Measurements from ENCODE around the gene GAGE10.

Gene GAGE10

GRCh38 chrX:49276207-49276606, 27.2 kb upstream of the GAGE10 start:
- DNase-seq, result no peak
- H3K27me3 ChIP-seq (replicated peaks in 2 of 5; ENCODE audit: control insufficient read depth in 4 of 5, insufficient read depth in 5 of 5, low read length in 4 of 5), result no peaks in the 10 kb centered on the region
- no peak overlapping the region for H3K27ac ChIP-seq (ENCODE audit: insufficient read depth in 1 of 2, low read depth in 1 of 2, low read length in 2 of 2, poor library complexity in 1 of 2, severe bottlenecking in 2 of 2)
- 71% methylated on average over 1 of the region's 1 CpG for WGBS (ENCODE audit: insufficient coverage)
- H3K9me3 ChIP-seq (ENCODE audit: control extremely low read depth in 1 of 5, control insufficient read depth in 4 of 5, insufficient read depth in 2 of 5, low read depth in 1 of 5, low read length in 4 of 5), result no peaks in the 10 kb centered on the region
- H3K36me3 ChIP-seq (ENCODE audit: control insufficient read depth in 4 of 4, insufficient read depth in 4 of 4, low read length in 3 of 4), result peaks cover 0 to 8% (median 2%) of the 10 kb centered on the region in 4 experiments
- POLR2A ChIA-PET, result no interaction called here
- H3K4me1 ChIP-seq (ENCODE audit: control extremely low read depth in 1 of 4, control insufficient read depth in 4 of 4, insufficient read depth in 4 of 4, low read length in 3 of 4), result peaks cover 0 to 26% (median 13%) of the 10 kb centered on the region in 4 experiments
- H3K4me3 ChIP-seq (ENCODE audit: control insufficient read depth in 1 of 7, extremely low read depth in 1 of 7, insufficient read depth in 4 of 7, low read depth in 2 of 7, low read length in 6 of 7), result no peak overlapping the region
- CTCF ChIA-PET, result no interaction called here

GRCh38 chrX:49276671-49277534, 26.5 kb upstream of the GAGE10 start:
- Histone ChIP-seq H3K4me3 (ENCODE audit: control insufficient read depth in 1 of 7, extremely low read depth in 1 of 7, insufficient read depth in 4 of 7, low read depth in 2 of 7, low read length in 6 of 7) (no peak overlapping the region), H3K27ac (ENCODE audit: insufficient read depth in 1 of 2, low read depth in 1 of 2, low read length in 2 of 2, poor library complexity in 1 of 2, severe bottlenecking in 2 of 2) (no peak overlapping the region), H3K9me3 (ENCODE audit: control extremely low read depth in 1 of 5, control insufficient read depth in 4 of 5, insufficient read depth in 2 of 5, low read depth in 1 of 5, low read length in 4 of 5) (no peaks in the 10 kb centered on the region), H3K4me1 (ENCODE audit: control extremely low read depth in 1 of 4, control insufficient read depth in 4 of 4, insufficient read depth in 4 of 4, low read length in 3 of 4) (peaks cover 0 to 19% (median 11%) of the 10 kb centered on the region in 4 experiments), H3K27me3 (replicated peaks in 2 of 5; ENCODE audit: control insufficient read depth in 4 of 5, insufficient read depth in 5 of 5, low read length in 4 of 5) (no peaks in the 10 kb centered on the region), H3K36me3 (ENCODE audit: control insufficient read depth in 4 of 4, insufficient read depth in 4 of 4, low read length in 3 of 4) (peaks cover 0 to 3% (median 1%) of the 10 kb centered on the region in 4 experiments)
- ChIA-PET CTCF (no interaction called here), POLR2A (no interaction called here)
- 78% methylated on average over 17 of the region's 19 CpGs for WGBS (ENCODE audit: insufficient coverage)
- DNase-seq, result no peak

- peaks cover 0 to 13% (median 6%) of the 10 kb centered on the region in 4 experiments for H3K4me1 ChIP-seq (ENCODE audit: control extremely low read depth in 1 of 4, control insufficient read depth in 4 of 4, insufficient read depth in 4 of 4, low read length in 3 of 4)
- ChIA-PET CTCF (no interaction called here), POLR2A (no interaction called here)
- H3K27ac ChIP-seq (ENCODE audit: insufficient read depth in 1 of 2, low read depth in 1 of 2, low read length in 2 of 2, poor library complexity in 1 of 2, severe bottlenecking in 2 of 2), result no peak overlapping the region
- no peaks in the 10 kb centered on the region for H3K9me3 ChIP-seq (ENCODE audit: control extremely low read depth in 1 of 5, control insufficient read depth in 4 of 5, insufficient read depth in 2 of 5, low read depth in 1 of 5, low read length in 4 of 5)
- H3K27me3 ChIP-seq (replicated peaks in 2 of 5; ENCODE audit: control insufficient read depth in 4 of 5, insufficient read depth in 5 of 5, low read length in 4 of 5), result no peaks in the 10 kb centered on the region
- no peak for DNase-seq
- WGBS (ENCODE audit: insufficient coverage), result 86% methylated on average over 2 of the region's 3 CpGs
- peaks cover 0 to 2% (median under 1%) of the 10 kb centered on the region in 4 experiments for H3K36me3 ChIP-seq (ENCODE audit: control insufficient read depth in 4 of 4, insufficient read depth in 4 of 4, low read length in 3 of 4)
- H3K4me3 ChIP-seq (ENCODE audit: control insufficient read depth in 1 of 7, extremely low read depth in 1 of 7, insufficient read depth in 4 of 7, low read depth in 2 of 7, low read length in 6 of 7), result no peak overlapping the region
Measured at GRCh38 chrX:49277535-49277830, 26.0 kb upstream of the GAGE10 start.

DNA sequence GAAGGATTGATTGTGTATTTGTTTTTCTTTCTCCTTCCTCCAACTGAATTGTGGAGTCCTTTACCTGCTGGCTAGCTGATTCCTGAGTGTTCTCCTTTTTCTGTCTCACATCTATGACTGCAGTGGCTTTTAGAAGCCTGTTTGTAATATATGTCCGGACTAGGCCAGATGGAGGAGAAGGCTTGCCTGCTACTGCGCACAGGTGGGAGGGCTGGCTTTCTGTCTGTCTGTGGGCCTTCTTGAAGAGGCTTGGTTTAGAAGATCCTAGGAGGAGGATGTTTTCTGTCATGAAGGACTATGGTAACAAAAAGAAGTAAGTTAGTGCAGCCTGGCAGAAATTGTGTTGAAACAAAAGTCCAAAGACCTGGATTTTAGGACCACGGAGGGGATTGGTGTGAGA, 25.4 kb upstream of the GAGE10 start:
- Histone ChIP-seq H3K4me3 (ENCODE audit: control insufficient read depth in 1 of 7, extremely low read depth in 1 of 7, insufficient read depth in 4 of 7, low read depth in 2 of 7, low read length in 6 of 7) (no peak overlapping the region), H3K9me3 (ENCODE audit: control extremely low read depth in 1 of 5, control insufficient read depth in 4 of 5, insufficient read depth in 2 of 5, low read depth in 1 of 5, low read length in 4 of 5) (no peaks in the 10 kb centered on the region), H3K36me3 (ENCODE audit: control insufficient read depth in 4 of 4, insufficient read depth in 4 of 4, low read length in 3 of 4) (peaks cover 0 to 2% (median 0%) of the 10 kb centered on the region in 4 experiments), H3K27me3 (replicated peaks in 2 of 5; ENCODE audit: control insufficient read depth in 4 of 5, insufficient read depth in 5 of 5, low read length in 4 of 5) (no peaks in the 10 kb centered on the region), H3K27ac (ENCODE audit: insufficient read depth in 1 of 2, low read depth in 1 of 2, low read length in 2 of 2, poor library complexity in 1 of 2, severe bottlenecking in 2 of 2) (no peak overlapping the region), H3K4me1 (ENCODE audit: control extremely low read depth in 1 of 4, control insufficient read depth in 4 of 4, insufficient read depth in 4 of 4, low read length in 3 of 4) (peaks cover 0 to 8% (median 4%) of the 10 kb centered on the region in 4 experiments)
- DNase-seq, result no peak
- ChIA-PET CTCF (no interaction called here), POLR2A (no interaction called here)
- 94% methylated on average over 2 of the region's 3 CpGs for WGBS (ENCODE audit: insufficient coverage)

- Histone ChIP-seq H3K4me1 (ENCODE audit: control extremely low read depth in 1 of 4, control insufficient read depth in 4 of 4, insufficient read depth in 4 of 4, low read length in 3 of 4) (peaks cover 0 to 2% (median 0%) of the 10 kb centered on the region in 4 experiments), H3K9me3 (ENCODE audit: control extremely low read depth in 1 of 5, control insufficient read depth in 4 of 5, insufficient read depth in 2 of 5, low read depth in 1 of 5, low read length in 4 of 5) (no peaks in the 10 kb centered on the region), H3K36me3 (ENCODE audit: control insufficient read depth in 4 of 4, insufficient read depth in 4 of 4, low read length in 3 of 4) (peaks cover 0 to 3% (median under 1%) of the 10 kb centered on the region in 4 experiments), H3K4me3 (ENCODE audit: control insufficient read depth in 1 of 7, extremely low read depth in 1 of 7, insufficient read depth in 4 of 7, low read depth in 2 of 7, low read length in 6 of 7) (no peak overlapping the region), H3K27me3 (replicated peaks in 2 of 5; ENCODE audit: control insufficient read depth in 4 of 5, insufficient read depth in 5 of 5, low read length in 4 of 5) (peaks cover 0 to 6% (median 0%) of the 10 kb centered on the region in 5 experiments), H3K27ac (ENCODE audit: insufficient read depth in 1 of 2, low read depth in 1 of 2, low read length in 2 of 2, poor library complexity in 1 of 2, severe bottlenecking in 2 of 2) (no peak overlapping the region)
- CTCF ChIA-PET, result interaction anchor here (2.6 kb wide), 1 partner anchor 9 kb away, joined by 8 read pairs; no protein-coding TSS in a partner anchor
- DNase-seq, result no peak
- WGBS (ENCODE audit: insufficient coverage), result 79% methylated on average over 7 of the region's 11 CpGs
- POLR2A ChIA-PET, result no interaction called here
Measured at GRCh38 chrX:49282647-49283011, 20.8 kb upstream of the GAGE10 start.

DNA sequence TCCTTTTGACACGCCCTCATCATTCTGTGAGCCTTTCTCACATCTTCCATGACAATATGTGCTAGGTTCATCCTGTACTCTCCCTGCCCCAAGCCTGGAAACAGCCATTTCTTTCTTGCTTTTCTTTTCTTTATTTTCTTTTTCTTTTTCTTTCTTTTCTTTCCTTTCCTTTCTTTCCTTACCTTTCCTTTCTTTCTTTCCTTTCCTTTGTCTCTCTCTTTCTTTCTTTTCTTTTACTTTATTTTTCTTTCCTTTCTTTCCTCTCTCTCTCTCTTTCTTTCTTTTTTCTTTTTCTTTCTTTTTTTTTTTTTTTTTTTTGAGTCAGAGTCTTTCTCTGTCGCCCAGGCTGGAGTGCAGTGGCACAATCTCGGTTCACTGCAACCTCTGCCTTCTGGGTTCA, 19.2 kb upstream of the GAGE10 start:
- Histone ChIP-seq H3K9me3 (ENCODE audit: control extremely low read depth in 1 of 5, control insufficient read depth in 4 of 5, insufficient read depth in 2 of 5, low read depth in 1 of 5, low read length in 4 of 5) (no peaks in the 10 kb centered on the region), H3K4me1 (ENCODE audit: control extremely low read depth in 1 of 4, control insufficient read depth in 4 of 4, insufficient read depth in 4 of 4, low read length in 3 of 4) (peaks cover 0 to 3% (median 0%) of the 10 kb centered on the region in 4 experiments), H3K4me3 (ENCODE audit: control insufficient read depth in 1 of 7, extremely low read depth in 1 of 7, insufficient read depth in 4 of 7, low read depth in 2 of 7, low read length in 6 of 7) (no peak overlapping the region), H3K27ac (ENCODE audit: insufficient read depth in 1 of 2, low read depth in 1 of 2, low read length in 2 of 2, poor library complexity in 1 of 2, severe bottlenecking in 2 of 2) (no peak overlapping the region), H3K36me3 (ENCODE audit: control insufficient read depth in 4 of 4, insufficient read depth in 4 of 4, low read length in 3 of 4) (peaks cover 0 to 3% (median under 1%) of the 10 kb centered on the region in 4 experiments), H3K27me3 (replicated peaks in 2 of 5; ENCODE audit: control insufficient read depth in 4 of 5, insufficient read depth in 5 of 5, low read length in 4 of 5) (peaks cover 0 to 6% (median 0%) of the 10 kb centered on the region in 5 experiments)
- CTCF ChIA-PET, result interaction anchor here (1.1 kb wide), 1 partner anchor 11 kb away, joined by 3 read pairs; no protein-coding TSS in a partner anchor
- DNase-seq, result no peak
- POLR2A ChIA-PET, result no interaction called here
- WGBS (ENCODE audit: insufficient coverage), result 66% methylated on average over 2 of the region's 3 CpGs

DNA sequence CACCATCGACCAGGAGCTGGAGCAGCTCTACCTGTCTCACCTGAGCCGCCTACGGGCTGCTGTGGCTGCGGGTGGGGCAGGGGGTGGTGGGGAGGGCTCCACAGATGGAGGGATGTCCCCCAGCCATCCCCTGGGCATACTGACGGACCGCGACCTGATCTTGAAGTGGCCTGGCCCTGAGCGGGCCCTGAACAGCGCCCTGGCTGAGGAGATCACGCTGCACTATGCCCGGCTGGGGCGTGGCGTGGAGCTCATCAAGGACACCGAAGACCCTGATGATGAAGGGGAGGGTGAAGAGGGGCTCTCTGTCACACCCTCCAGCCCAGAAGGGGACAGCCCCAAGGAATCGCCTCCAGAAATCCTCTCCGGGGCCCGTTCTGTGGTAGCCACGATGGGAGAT, 17.3 kb upstream of the GAGE10 start:
- ChIA-PET CTCF (no interaction called here), POLR2A (no interaction called here)
- 93% methylated on average over 18 of the region's 18 CpGs for WGBS (ENCODE audit: insufficient coverage)
- H3K9me3 ChIP-seq (ENCODE audit: control extremely low read depth in 1 of 5, control insufficient read depth in 4 of 5, insufficient read depth in 2 of 5, low read depth in 1 of 5, low read length in 4 of 5), result no peaks in the 10 kb centered on the region
- H3K36me3 ChIP-seq (ENCODE audit: control insufficient read depth in 4 of 4, insufficient read depth in 4 of 4, low read length in 3 of 4), result peaks cover 0 to 3% (median under 1%) of the 10 kb centered on the region in 4 experiments
- no peak for DNase-seq
- H3K4me1 ChIP-seq (ENCODE audit: control extremely low read depth in 1 of 4, control insufficient read depth in 4 of 4, insufficient read depth in 4 of 4, low read length in 3 of 4), result peaks cover 0 to 3% (median 0%) of the 10 kb centered on the region in 4 experiments
- H3K27ac ChIP-seq (ENCODE audit: insufficient read depth in 1 of 2, low read depth in 1 of 2, low read length in 2 of 2, poor library complexity in 1 of 2, severe bottlenecking in 2 of 2), result no peak overlapping the region
- peaks cover 0 to 6% (median 0%) of the 10 kb centered on the region in 5 experiments for H3K27me3 ChIP-seq (replicated peaks in 2 of 5; ENCODE audit: control insufficient read depth in 4 of 5, insufficient read depth in 5 of 5, low read length in 4 of 5)
- H3K4me3 ChIP-seq (ENCODE audit: control insufficient read depth in 1 of 7, extremely low read depth in 1 of 7, insufficient read depth in 4 of 7, low read depth in 2 of 7, low read length in 6 of 7), result no peak overlapping the region

All from common myeloid progenitor, CD34-positive (primary cell).